Stimulated activated CD4-positive, alpha-beta T cell treated with anti-CD3 and anti-CD28 coated beads, Interleukin-15, amount 100 ng/mL, for 1 hour (primary cell): ENCODE results near the gene KIAA1586.

Source experiments
- DNase-seq, 2 donors: peaks; one replicate each; pipeline ENCODE4 v3.0.0-alpha.2; 2020; ENCODE audit warnings: low read depth in 1 of 2, low spot score in 1 of 2

Gene KIAA1586

GRCh38 chr6:57097596-57097995 is 51.1 kb downstream of the KIAA1586 start:
- no peak for DNase-seq

DNA sequence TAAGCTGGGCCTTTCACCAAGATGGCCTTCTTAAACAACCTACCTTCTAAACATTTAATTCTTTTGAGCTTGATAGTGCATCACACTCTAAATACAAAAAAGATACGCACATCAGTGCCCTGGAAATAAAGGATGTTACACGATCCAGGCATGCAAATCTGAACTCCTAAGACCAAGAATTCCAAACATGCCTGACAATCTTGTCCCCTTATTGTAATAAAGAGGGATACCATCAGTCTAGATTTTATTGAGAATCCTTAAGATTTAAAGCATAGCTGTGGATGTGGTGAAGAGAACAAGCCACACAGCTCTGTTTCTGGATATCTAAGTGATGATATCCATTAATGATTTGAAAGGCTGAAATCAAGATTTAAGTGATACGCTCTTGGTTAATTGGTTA is 56.5 kb downstream of the KIAA1586 start:
- DNase-seq, result no peak

DNA sequence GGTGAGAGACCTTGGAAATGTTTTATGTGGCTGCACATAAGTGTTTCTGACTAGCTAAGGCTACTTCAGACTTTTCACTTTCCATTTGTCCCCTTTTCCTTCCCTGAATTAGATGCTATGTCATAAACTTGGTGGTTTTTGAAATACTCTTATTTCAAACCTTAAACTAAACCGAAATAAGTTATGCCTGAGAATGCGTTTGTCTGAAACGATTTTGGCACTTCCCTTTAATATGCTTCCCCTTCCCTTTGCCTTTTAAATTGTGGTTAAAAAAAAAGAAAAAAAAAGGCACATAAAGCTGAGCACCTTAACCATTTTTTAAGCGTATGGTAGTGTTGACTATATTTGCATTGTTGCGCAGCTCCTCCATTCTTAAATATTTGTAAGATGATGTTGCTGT is 57.8 kb downstream of the KIAA1586 start:
- no peak for DNase-seq
